ENCODE results near the gene MIOS.
"Not testable (repeated sequence)": the region's sequence is repeated elsewhere in the genome, so short reads cannot be mapped to it uniquely, and the experiment has no call there.

The MIOS gene

GRCh38 chr7:7651479-7651878, 84.8 kb downstream of the MIOS start:
- no peak for DNase-seq

GRCh38 chr7:7652798-7653540, 86.3 kb downstream of the MIOS start:
- no peak for DNase-seq

GRCh38 chr7:7653593-7654187, 87.0 kb downstream of the MIOS start:
- no peak for DNase-seq

GRCh38 chr7:7654964-7655715, 88.5 kb downstream of the MIOS start:
- no peak for DNase-seq

GRCh38 chr7:7656459-7656858, 89.8 kb downstream of the MIOS start:
- DNase-seq = not testable (repeated sequence)
